GM21717 (cell line): ENCODE data around the gene FNDC3B.

Experiments used
- ATAC-seq: cut with Tn5 transposase; IDR thresholded peaks from one replicate; pipeline ENCODE4 v1.9.1; 2021; ENCODE audit warnings: mild to moderate bottlenecking, moderate library complexity; ENCODE audit not compliant: unreplicated experiment

FNDC3B gene

GRCh38 chr3:172147113-172147818, 107.9 kb downstream of the FNDC3B start:
- ATAC-seq: no peak

DNA sequence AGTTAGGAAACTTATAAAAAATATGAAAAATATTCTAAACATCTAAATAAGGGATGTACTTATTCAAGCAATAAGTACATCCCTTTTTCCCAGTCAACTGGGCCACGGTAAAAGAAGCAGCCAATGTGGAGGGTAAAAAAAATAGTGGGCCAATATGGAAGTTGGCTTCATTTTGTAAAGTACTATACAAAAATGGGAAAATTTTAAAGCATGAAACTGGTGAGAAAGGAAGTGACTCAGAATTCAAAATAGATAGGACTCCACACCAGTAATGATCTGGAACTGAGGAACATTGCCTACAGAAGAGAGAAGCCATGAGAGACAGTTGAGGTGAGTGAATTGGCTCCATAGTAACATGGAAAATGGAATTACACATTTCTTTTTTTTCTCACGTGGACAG, 108.9 kb downstream of the FNDC3B start:
- no peak for ATAC-seq

GRCh38 chr3:172148702-172149565, 109.6 kb downstream of the FNDC3B start:
- ATAC-seq: no peak

GRCh38 chr3:172150268-172150667, 110.9 kb downstream of the FNDC3B start:
- ATAC-seq: no peak

- no peak for ATAC-seq
Measured at GRCh38 chr3:172150913-172151650, 111.7 kb downstream of the FNDC3B start.

DNA sequence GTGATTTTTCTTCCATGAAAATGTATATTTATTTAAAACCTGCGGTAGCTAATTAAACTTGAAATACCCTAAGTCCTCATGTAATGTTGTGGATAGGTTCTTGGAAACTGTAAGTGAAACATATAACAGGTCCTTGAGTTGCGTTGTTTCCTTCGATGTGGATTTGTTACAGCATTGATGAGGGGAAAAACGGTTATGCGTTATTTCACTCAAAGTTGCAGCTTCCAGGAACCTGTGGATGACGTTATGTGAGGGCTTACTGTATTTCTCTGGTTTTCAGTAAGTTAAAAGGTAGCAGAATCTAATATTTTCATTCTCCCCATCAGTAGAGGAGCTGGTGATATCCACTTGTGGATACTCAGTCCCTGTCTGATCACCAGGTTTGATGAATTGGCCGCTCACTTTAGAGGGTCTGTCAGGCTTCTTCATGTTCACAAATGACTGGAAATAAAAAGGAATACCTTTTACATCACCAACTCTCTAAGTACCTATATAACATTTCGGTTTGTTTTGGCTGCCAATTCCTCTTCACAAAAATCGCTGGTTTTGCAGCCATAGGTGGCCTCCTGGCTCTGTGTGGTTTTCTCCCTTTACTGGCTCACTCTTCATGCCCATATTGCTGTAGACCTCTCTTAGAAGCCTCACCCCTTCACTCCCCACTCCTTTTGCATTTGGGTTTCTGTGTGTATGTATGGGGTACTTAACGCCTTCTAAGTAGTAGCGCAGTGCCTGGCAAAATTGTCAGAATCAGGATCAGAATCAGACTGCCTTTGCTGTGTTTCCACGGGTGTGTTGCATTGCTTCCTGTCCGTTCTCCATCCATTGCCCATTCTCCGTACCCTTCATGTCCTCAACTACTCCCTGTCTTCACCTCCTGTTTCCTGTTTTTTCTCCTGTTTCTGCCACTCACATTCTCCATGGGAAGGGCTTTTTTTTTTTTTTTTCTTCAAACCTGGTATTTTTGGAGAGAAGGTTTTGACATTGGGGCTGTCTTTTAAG, 112.6 kb downstream of the FNDC3B start:
- ATAC-seq: no peak

DNA sequence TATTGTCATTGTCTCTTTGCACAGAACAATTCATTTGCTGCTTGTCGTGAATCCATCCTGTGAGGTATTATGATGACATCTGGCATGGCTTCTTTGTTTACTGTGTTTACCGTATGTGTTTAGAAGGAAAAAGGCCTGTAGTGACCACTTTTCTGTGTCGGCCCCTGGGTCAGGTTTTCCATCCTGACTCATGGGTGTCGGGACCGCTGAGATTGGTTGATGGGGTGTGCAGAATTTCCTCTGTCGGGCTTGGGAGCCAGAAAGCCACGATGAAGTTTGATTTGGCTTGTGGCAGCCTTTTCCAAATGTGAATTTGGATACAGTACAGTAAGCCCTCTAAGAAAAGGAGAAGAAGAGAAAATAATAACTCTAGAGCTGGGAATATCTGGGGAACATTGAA, 113.5 kb downstream of the FNDC3B start:
- ATAC-seq: no peak

DNA sequence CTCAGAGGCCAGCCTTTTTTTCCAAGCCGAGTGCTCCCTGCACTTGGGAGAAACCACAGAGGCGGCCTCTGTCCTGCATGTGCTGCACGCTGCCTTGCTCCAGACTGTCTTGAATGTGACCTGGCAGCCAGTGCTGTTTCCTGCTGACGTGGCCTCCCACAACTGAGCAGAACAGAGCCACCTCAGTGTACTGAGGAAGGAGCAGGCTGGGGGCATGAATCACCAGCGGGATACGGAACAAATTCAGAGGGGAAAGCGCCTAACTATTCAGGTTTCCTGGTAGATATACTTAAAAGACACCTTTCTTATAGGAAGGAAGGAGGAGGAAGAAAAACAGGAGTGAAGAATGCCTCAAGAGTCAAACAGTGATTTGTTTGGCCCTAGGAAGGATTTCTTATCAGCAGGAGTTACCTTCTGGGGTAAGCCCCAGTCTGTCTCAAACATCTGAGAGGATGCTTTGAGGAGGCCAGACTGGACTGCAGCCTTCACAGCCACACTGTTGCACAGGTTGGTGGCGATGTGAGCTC, 114.0 kb downstream of the FNDC3B start:
- peak; percentile 71 for ATAC-seq

DNA sequence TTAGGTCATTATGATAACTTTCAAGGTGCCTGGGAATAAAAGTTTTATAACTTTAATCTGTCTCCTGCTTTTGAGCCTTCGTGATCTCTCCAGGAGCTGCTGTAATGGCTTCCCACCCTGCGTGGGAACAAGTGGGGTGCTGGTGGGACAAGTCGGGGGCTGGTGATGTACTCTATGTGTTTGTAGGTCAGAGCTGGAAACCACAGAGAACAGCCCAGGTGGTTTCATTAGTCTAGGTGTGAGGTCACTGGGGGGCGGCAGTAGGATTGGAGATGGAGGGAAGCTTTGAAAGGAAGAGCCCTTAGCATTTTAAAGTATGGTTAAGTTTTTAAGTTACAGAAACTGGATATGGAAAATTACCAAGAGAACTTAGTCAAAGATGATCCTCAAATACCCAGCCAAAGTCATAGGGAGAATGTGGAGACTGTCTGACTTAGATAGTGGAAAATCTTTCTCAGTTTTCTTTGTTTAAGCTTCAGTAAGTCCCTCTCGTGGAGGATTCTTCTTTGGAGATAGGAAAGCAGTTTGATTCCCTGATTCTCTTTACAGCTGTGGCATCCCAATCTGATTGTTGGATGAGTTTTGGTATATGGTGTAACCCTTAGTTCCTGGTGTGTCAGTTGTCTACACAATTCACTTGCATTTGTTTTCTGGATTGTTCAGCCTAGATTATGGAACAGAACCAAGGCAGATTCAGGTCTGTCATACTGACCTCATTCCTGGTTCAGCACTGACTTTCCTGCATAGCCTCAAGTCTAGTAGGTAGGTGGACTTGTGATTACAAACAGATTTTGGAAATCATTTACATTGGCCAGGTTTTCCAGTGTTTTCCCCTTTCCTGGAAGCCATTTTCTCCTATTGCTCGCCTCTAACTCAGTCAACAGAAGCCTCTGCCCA, 115.6 kb downstream of the FNDC3B start:
- no peak for ATAC-seq

- no peak for ATAC-seq
Measured at GRCh38 chr3:172155897-172156585, 116.7 kb downstream of the FNDC3B start.

GRCh38 chr3:172156586-172156955, 117.2 kb downstream of the FNDC3B start:
- no peak for ATAC-seq

GRCh38 chr3:172157564-172158258, 118.3 kb downstream of the FNDC3B start:
- no peak for ATAC-seq

GRCh38 chr3:172158741-172159140, 119.4 kb downstream of the FNDC3B start:
- no peak for ATAC-seq

DNA sequence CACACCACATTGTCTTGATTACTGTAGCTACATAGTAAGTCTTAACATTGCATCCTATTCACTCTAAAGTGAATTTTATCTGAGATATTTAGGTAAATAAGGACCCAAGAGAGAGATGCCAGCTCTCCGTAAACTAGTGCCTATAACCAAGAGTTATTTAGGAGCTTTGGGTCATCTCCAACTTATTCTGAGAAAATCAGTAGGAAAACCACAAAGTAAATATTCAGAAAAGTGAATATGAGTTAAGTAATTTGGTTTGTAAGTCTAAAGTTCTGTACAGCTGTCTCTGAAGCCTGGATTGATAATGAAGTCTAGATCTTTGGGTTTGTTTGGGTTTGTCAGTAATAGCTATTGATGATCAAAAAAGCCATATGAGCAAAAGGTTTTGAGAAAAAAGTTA, 120.0 kb downstream of the FNDC3B start:
- no peak for ATAC-seq

DNA sequence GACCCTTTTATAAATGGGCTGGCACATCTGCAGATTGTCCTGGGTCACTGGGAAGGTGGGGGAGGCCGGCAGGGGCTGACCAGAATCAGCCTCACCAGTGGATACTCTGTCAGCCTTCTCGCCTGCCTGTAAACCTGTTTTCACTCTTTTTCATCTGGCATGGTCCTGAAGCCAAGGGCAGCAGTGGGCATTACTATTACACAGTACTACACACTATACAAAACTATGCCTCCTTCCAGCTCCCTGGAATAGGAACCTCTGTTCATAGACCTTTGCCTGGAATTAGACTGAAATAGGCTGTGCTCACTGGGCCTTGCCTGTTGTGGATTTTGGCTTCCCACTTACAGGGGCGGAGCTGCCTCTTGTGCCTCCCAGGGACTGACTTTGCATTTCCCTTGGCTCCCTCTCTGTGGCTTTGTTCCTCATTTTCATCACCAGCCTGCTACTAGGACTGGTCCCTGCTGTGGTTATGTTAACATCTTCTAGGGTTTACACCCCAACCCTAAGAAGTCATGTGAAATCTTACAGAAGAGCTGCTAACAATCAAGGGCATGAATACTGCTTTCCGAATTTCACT, 120.7 kb downstream of the FNDC3B start:
- no peak for ATAC-seq

DNA sequence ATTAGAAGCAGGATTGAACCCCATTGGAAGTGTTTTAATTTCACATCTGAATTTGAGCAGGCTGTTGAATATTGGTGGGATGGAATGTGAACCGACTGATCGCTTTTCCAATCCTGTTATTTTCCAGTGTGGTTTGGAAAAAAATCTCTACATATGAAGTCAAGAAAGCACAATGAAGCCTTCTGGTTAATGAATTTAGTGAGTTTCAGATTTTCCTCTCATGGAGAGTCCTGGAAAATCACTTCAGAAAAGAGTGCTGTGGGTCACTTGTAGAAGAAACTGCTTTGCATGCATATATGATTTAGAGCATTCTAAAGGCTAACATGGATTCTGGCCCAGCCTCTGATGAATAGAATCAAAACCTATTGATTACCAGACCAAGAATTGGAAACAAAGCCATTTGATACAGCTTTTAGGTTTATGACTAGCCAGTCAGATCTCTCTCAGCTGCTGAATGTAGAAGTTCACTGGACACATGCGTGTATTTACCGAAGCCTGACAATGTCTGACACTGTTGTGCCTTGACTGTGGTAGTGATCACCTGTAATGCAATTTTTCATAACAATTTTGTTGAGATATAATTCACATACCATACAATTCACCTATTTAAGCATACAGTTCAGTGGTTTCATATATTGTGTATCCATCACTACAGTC, 121.9 kb downstream of the FNDC3B start:
- no peak for ATAC-seq

GRCh38 chr3:172161959-172162358, 122.6 kb downstream of the FNDC3B start:
- no peak for ATAC-seq
